ENCODE results near the gene GABRD. TPM values are rescaled to one million over a fixed set of nuclear protein-coding genes. Genes with fewer than 3 reads are reported as not detected.
A peak's percentile ranks its signal among the peaks of the same experiment; 100 is the strongest.

The GABRD gene
- total RNA-seq, 1 donor from 2014 or later: not detected

DNA sequence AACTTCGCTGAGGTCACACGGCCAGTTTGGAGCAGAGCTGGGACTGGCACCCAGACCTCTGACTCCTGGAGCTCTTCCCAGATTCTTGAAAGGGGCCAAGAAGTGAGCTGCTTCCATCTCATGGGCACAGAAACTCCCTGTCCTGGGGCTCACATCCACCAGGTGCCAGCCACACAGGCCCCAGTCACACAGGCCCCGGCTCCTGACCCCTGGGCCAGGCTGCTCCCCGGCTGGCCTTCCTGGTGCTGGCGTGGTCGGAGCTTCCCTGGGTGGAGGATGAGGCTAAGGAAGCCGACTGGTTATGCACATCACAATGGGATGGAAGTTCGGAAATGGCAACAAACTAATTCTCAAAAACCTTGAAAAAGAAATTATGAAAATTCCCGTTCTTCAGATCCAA lies 3.0 kb upstream of the GABRD start:
- TF ChIP-seq POLR2AphosphoS5 (IDR thresholded peaks at IDR 0.05; ENCODE audit: insufficient read depth in 1 of 2, low read depth in 1 of 2) (no peak), POLR2A (IDR thresholded peaks at IDR 0.05) (no peak)
- TF ChIP-seq, protein P1, sequence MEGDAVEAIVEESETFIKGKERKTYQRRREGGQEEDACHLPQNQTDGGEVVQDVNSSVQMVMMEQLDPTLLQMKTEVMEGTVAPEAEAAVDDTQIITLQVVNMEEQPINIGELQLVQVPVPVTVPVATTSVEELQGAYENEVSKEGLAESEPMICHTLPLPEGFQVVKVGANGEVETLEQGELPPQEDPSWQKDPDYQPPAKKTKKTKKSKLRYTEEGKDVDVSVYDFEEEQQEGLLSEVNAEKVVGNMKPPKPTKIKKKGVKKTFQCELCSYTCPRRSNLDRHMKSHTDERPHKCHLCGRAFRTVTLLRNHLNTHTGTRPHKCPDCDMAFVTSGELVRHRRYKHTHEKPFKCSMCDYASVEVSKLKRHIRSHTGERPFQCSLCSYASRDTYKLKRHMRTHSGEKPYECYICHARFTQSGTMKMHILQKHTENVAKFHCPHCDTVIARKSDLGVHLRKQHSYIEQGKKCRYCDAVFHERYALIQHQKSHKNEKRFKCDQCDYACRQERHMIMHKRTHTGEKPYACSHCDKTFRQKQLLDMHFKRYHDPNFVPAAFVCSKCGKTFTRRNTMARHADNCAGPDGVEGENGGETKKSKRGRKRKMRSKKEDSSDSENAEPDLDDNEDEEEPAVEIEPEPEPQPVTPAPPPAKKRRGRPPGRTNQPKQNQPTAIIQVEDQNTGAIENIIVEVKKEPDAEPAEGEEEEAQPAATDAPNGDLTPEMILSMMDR (IDR thresholded peaks at IDR 0.05): no peak
- H3K4me3 ChIP-seq: no peak overlapping the region

DNA sequence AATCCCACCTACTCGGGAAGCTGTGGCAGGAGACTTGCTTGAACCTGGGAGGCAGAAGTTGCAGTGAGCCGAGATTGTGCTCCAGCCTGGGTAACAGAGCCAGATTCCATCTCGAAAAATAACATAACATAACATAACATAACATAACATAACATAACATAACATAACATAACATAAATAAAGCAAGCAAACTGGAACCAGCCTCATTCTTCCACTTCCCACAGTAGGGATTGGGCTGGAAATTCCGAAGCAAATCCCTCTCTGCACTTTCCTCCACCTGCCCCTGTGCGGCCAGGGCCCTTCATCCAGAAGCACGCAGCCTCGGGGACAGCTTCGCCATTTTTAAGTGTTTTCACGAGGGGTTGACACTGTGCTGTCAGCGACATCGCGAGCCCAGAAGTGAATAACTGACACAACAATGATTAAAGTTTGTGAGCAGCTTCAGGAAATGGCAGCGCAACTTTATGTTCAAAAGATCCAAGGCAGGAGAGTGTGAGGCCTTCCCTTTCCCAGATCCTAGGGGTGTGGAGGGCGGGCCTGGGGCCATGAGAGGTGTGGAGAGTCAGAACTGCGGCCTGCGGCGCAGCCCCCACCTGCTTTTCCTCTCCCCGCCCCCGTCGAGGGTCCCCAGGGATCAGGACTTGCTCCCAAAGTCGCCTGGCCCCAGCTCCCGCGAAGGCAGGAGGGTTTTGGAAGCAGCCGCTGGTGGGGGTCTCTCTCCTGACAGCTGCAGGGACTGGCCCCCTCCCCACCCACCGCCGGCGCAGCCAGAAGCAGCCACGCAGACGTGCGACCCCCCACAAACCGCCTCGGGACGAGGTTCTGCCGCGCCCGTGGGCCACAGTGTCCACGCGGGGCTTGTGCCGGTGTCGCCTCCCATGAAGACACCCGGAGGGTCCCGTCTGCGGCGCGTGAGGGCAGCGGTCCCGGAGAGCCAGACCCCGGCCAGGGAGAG lies 651 bp upstream of the GABRD start:
- Histone ChIP-seq H3K27me3 (peaks cover 4% of the 10 kb centered on the region), H3K36me3 (no peaks in the 10 kb centered on the region), H3K9me3 (no peaks in the 10 kb centered on the region), H3K27ac (no peak overlapping the region), H3K4me1 (peaks cover 7% of the 10 kb centered on the region), H3K4me3 (no peak overlapping the region)
- TF ChIP-seq, protein P1 (IDR thresholded peaks at IDR 0.05): no peak
- TF ChIP-seq POLR2AphosphoS5 (IDR thresholded peaks at IDR 0.05; ENCODE audit: insufficient read depth in 1 of 2, low read depth in 1 of 2) (no peak), POLR2A (IDR thresholded peaks at IDR 0.05) (no peak)
- DNase-seq (ENCODE audit: extremely low spot score in 2 of 2): no peak
- intact Hi-C loops (cut with DNase I): no loop called here

More for the DNA sequence above, 3.0 kb upstream of the GABRD start:
- H3K36me3 ChIP-seq: no peaks in the 10 kb centered on the region
- H3K27ac ChIP-seq: no peak overlapping the region
- no peak for DNase-seq (ENCODE audit: extremely low spot score in 2 of 2)
- peaks cover 7% of the 10 kb centered on the region for H3K4me1 ChIP-seq
- no peaks in the 10 kb centered on the region for H3K9me3 ChIP-seq
- H3K27me3 ChIP-seq: peaks cover 4% of the 10 kb centered on the region
- intact Hi-C loops (cut with DNase I): no loop called here

DNA sequence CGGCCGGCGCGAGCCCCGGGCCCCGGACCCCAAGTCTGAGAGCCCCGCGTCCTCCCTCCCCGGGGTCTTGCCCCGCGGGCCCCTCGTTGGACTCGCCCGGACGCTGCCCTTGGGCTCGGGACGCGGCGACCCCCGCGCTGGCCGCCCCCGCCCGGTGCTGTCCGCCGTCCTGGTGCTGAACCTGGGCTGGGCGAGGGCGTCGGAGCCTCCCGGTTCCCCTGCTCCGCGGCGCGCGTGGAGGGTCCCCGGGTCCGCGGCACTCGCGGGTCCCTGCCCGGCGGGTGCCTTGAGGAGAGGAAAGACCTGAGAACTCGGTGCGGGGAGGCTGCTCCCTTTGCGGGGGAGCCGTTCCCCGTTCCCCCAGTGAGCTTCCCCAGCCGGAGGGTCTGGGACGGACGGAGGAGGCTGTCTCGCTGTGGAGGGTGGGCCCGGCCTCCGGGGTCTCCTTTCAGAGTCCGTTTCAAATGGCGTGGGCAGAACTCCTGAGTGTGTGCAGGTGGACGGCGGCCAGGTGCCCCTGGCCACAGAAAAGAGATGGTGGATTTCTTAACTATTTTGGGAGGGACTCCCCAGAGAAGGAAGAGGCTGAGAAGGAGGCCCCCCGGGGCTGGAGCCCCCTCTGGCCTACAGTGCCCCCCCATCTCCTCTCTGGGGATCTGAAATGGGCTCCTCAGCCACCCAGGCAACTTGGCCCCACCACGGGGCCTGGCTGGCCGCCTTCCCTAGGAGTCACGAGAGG lies 595 bp downstream of the GABRD start:
- no peaks in the 10 kb centered on the region for H3K9me3 ChIP-seq
- no peak overlapping the region for H3K27ac ChIP-seq
- H3K27me3 ChIP-seq: peaks cover 4% of the 10 kb centered on the region
- TF ChIP-seq POLR2AphosphoS5 (IDR thresholded peaks at IDR 0.05; ENCODE audit: insufficient read depth in 1 of 2, low read depth in 1 of 2): no peak
- TF ChIP-seq, protein P1 (IDR thresholded peaks at IDR 0.05): no peak
- no peak for TF ChIP-seq POLR2A (IDR thresholded peaks at IDR 0.05)
- H3K36me3 ChIP-seq: no peaks in the 10 kb centered on the region
- H3K4me3 ChIP-seq: peak overlapping the region; percentile 20 to 45
- H3K4me1 ChIP-seq: peaks cover 7% of the 10 kb centered on the region
- intact Hi-C loops (cut with DNase I): no loop called here
- DNase-seq (ENCODE audit: extremely low spot score in 2 of 2): no peak

DNA sequence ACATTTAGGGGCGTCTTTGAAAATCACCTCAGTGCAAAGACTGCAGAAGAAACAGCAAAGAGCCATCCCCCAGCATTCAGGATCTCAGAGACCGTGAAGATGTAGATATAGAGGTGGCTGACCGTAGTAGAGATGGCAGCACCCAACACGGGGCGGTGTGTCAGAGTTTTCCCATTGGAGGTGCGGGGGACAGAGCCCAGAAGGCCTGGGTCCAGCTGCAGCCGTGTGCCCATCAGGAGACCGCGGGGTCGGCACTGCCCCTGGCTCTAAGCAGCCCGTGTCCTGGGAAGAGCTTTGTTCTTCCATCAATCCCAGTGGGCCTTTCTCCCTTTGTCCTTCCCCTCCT lies 1.1 kb downstream of the GABRD start:
- TF ChIP-seq POLR2AphosphoS5 (IDR thresholded peaks at IDR 0.05; ENCODE audit: insufficient read depth in 1 of 2, low read depth in 1 of 2) (no peak), POLR2A (IDR thresholded peaks at IDR 0.05) (no peak)
- TF ChIP-seq, protein P1 (IDR thresholded peaks at IDR 0.05): no peak
- H3K9me3 ChIP-seq: no peaks in the 10 kb centered on the region
- no peak overlapping the region for H3K27ac ChIP-seq
- peaks cover 7% of the 10 kb centered on the region for H3K4me1 ChIP-seq
- H3K4me3 ChIP-seq: no peak overlapping the region
- DNase-seq (ENCODE audit: extremely low spot score in 2 of 2): no peak
- intact Hi-C loops (cut with DNase I): no loop called here
- H3K27me3 ChIP-seq: peaks cover 4% of the 10 kb centered on the region
- no peaks in the 10 kb centered on the region for H3K36me3 ChIP-seq

Measured in vagina (tissue), 2 donors.